Measurements from ENCODE around the gene SLC7A7. TPM values are rescaled to one million over a fixed set of nuclear protein-coding genes. Genes with fewer than 3 reads are reported as not detected.

The SLC7A7 gene
- total and polyA plus RNA-seq, 2 of the 13 experiments (the other 11 are each of a cell fraction or from before 2014, with no cell fraction given): 0.13 to 0.63 TPM

DNA sequence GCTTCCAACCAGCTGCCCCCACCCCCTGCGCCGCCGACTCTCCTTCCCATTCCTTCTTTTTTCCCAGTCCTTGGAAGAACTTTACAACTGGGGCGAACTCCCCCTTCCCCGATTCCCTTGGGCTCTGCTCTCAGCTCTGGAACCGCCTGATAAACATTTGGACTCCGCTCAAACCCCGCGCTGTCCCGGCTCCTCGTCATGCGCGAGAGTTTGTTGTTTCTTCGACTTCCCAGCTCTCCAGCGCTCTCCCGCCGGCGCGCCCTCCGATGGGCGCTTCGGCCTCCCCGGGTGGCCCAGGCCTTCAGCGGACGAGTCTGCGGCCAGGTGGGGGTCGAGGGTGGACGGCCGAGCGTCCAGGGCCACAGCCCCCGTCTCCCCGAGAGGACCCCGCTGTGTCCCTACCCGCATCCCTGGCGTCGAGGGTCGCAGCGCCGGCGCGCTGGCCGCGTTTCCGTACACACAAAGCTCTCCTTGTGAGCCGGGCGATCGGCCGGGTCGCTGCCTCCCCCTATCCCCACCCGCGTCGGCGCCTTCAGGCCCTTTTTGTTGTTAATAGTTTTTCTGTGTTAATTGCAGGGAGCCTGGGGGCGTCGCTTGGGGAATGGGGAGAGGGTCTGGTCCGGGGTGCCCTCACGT lies 22.0 kb upstream of the SLC7A7 start (continued):
- TF ChIP-seq, protein P1, sequence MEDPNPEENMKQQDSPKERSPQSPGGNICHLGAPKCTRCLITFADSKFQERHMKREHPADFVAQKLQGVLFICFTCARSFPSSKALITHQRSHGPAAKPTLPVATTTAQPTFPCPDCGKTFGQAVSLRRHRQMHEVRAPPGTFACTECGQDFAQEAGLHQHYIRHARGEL (CRISPR knock-in tag; IDR thresholded peaks at IDR 0.05): no peak
- TF ChIP-seq AGO1 (IDR thresholded peaks at IDR 0.05; ENCODE audit: low read depth, low read length, poor library complexity, severe bottlenecking) (peak; percentile 59), SMAD3 (CRISPR knock-in tag; IDR thresholded peaks at IDR 0.05) (no peak), ZNF652 (CRISPR knock-in tag; IDR thresholded peaks at IDR 0.05; ENCODE audit: borderline replicate concordance, low read depth) (no peak), NBN (conservative IDR thresholded peaks at IDR 0.05) (no peak), MAFG (CRISPR knock-in tag; IDR thresholded peaks at IDR 0.05) (peak; percentile 55; the same call in 1 of the 2 replicates), RELA (CRISPR knock-in tag; IDR thresholded peaks at IDR 0.05) (no peak), SCMH1 (CRISPR knock-in tag; IDR thresholded peaks at IDR 0.05; ENCODE audit: borderline replicate concordance) (no peak), ZNF615 (CRISPR knock-in tag; IDR thresholded peaks at IDR 0.05; ENCODE audit: borderline replicate concordance) (no peak), FLYWCH1 (CRISPR knock-in tag; IDR thresholded peaks at IDR 0.05) (peak; percentile 8; the same call in 1 of the 2 replicates), NR2F1 (CRISPR knock-in tag; IDR thresholded peaks at IDR 0.05) (no peak), ZNF7 (CRISPR knock-in tag; IDR thresholded peaks at IDR 0.05) (no peak), ZMYM2 (CRISPR knock-in tag; IDR thresholded peaks at IDR 0.05) (peak; percentile 83), PHB2 (IDR thresholded peaks at IDR 0.05; ENCODE audit: partially characterized antibody) (no peak), CHCHD3 (CRISPR knock-in tag; IDR thresholded peaks at IDR 0.05) (peak; percentile 97), HMG20A (CRISPR knock-in tag; IDR thresholded peaks at IDR 0.05; ENCODE audit: borderline replicate concordance) (no peak), ZNF543 (CRISPR knock-in tag; IDR thresholded peaks at IDR 0.05) (no peak), ATAD3A (CRISPR knock-in tag; IDR thresholded peaks at IDR 0.05) (no peak), ZNF678 (CRISPR knock-in tag; IDR thresholded peaks at IDR 0.05) (peak; percentile 56; the same call in 1 of the 2 replicates), TARDBP (CRISPR knock-in tag; IDR thresholded peaks at IDR 0.05) (no peak; the same call in 1 of the 2 replicates), ZSCAN9 (CRISPR knock-in tag; IDR thresholded peaks at IDR 0.05; ENCODE audit: borderline replicate concordance) (no peak)
- TF ChIP-seq, protein P2, sequence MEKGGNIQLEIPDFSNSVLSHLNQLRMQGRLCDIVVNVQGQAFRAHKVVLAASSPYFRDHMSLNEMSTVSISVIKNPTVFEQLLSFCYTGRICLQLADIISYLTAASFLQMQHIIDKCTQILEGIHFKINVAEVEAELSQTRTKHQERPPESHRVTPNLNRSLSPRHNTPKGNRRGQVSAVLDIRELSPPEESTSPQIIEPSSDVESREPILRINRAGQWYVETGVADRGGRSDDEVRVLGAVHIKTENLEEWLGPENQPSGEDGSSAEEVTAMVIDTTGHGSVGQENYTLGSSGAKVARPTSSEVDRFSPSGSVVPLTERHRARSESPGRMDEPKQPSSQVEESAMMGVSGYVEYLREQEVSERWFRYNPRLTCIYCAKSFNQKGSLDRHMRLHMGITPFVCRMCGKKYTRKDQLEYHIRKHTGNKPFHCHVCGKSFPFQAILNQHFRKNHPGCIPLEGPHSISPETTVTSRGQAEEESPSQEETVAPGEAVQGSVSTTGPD (CRISPR knock-in tag; IDR thresholded peaks at IDR 0.05): no peak
- TF ChIP-seq, protein P3, sequence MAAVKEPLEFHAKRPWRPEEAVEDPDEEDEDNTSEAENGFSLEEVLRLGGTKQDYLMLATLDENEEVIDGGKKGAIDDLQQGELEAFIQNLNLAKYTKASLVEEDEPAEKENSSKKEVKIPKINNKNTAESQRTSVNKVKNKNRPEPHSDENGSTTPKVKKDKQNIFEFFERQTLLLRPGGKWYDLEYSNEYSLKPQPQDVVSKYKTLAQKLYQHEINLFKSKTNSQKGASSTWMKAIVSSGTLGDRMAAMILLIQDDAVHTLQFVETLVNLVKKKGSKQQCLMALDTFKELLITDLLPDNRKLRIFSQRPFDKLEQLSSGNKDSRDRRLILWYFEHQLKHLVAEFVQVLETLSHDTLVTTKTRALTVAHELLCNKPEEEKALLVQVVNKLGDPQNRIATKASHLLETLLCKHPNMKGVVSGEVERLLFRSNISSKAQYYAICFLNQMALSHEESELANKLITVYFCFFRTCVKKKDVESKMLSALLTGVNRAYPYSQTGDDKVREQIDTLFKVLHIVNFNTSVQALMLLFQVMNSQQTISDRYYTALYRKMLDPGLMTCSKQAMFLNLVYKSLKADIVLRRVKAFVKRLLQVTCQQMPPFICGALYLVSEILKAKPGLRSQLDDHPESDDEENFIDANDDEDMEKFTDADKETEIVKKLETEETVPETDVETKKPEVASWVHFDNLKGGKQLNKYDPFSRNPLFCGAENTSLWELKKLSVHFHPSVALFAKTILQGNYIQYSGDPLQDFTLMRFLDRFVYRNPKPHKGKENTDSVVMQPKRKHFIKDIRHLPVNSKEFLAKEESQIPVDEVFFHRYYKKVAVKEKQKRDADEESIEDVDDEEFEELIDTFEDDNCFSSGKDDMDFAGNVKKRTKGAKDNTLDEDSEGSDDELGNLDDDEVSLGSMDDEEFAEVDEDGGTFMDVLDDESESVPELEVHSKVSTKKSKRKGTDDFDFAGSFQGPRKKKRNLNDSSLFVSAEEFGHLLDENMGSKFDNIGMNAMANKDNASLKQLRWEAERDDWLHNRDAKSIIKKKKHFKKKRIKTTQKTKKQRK (IDR thresholded peaks at IDR 0.05; ENCODE audit: low read length): no peak
- TF ChIP-seq, protein P4, sequence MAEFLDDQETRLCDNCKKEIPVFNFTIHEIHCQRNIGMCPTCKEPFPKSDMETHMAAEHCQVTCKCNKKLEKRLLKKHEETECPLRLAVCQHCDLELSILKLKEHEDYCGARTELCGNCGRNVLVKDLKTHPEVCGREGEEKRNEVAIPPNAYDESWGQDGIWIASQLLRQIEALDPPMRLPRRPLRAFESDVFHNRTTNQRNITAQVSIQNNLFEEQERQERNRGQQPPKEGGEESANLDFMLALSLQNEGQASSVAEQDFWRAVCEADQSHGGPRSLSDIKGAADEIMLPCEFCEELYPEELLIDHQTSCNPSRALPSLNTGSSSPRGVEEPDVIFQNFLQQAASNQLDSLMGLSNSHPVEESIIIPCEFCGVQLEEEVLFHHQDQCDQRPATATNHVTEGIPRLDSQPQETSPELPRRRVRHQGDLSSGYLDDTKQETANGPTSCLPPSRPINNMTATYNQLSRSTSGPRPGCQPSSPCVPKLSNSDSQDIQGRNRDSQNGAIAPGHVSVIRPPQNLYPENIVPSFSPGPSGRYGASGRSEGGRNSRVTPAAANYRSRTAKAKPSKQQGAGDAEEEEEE (CRISPR knock-in tag; IDR thresholded peaks at IDR 0.05; ENCODE audit: borderline replicate concordance): no peak
- TF ChIP-seq, protein P5, sequence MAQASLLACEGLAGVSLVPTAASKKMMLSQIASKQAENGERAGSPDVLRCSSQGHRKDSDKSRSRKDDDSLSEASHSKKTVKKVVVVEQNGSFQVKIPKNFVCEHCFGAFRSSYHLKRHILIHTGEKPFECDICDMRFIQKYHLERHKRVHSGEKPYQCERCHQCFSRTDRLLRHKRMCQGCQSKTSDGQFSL (CRISPR knock-in tag; IDR thresholded peaks at IDR 0.05): no peak

Data from HepG2 (cell line).